ENCODE measurements around the gene PGAP3. TPM values are rescaled to one million over a fixed set of nuclear protein-coding genes. Genes with fewer than 3 reads are reported as not detected.

The PGAP3 gene
- total RNA-seq, 6 donors from 2014 or later = 15.2 to 64.0 (median 27.9) TPM

GRCh38 chr17:39650121-39650579 is 37.7 kb downstream of the PGAP3 start:
- Histone ChIP-seq H3K27ac (peak overlapping the region in 1 of 4 donors; percentile 90), H3K9me3 (no peaks in the 10 kb centered on the region), H3K4me3 (no peak overlapping the region), H3K27me3 (no peaks in the 10 kb centered on the region), H3K4me1 (peaks cover 20 to 40% (median 29%) of the 10 kb centered on the region in 4 donors), H3K36me3 (peaks cover 0 to 9% (median 2%) of the 10 kb centered on the region in 4 donors)
- ATAC-seq (ENCODE audit: low FRiP score in 2 of 2) (no peak), DNase-seq (no peak)
- TF ChIP-seq POLR2AphosphoS5 (IDR thresholded peaks at IDR 0.05) (no peak), POLR2A (IDR thresholded peaks at IDR 0.05) (no peak), CTCF (IDR thresholded peaks at IDR 0.05) (no peak), EP300 (IDR thresholded peaks at IDR 0.05) (no peak)
- WGBS, 2 donors = 87 to 93% methylated on average over 11 of the region's 11 CpGs

GRCh38 chr17:39648616-39649366 is 39.1 kb downstream of the PGAP3 start:
- Histone ChIP-seq H3K4me1 (peaks cover 11 to 39% (median 26%) of the 10 kb centered on the region in 4 donors), H3K27ac (no peak overlapping the region), H3K4me3 (no peak overlapping the region), H3K27me3 (no peaks in the 10 kb centered on the region), H3K9me3 (no peaks in the 10 kb centered on the region), H3K36me3 (peaks cover 0 to 2% (median 0%) of the 10 kb centered on the region in 4 donors)
- DNase-seq (no peak), ATAC-seq (ENCODE audit: low FRiP score in 2 of 2) (no peak)
- WGBS, 2 donors = 87 to 88% methylated on average over 15 of the region's 15 CpGs
- TF ChIP-seq POLR2A (IDR thresholded peaks at IDR 0.05) = no peak
- TF ChIP-seq CTCF (IDR thresholded peaks at IDR 0.05) = no peak

GRCh38 chr17:39647256-39647655 is 40.6 kb downstream of the PGAP3 start:
- Histone ChIP-seq H3K36me3 (peaks cover 0 to 2% (median 0%) of the 10 kb centered on the region in 4 donors), H3K4me3 (no peak overlapping the region), H3K27me3 (no peaks in the 10 kb centered on the region), H3K27ac (no peak overlapping the region), H3K9me3 (no peaks in the 10 kb centered on the region), H3K4me1 (peaks cover 19 to 40% (median 27%) of the 10 kb centered on the region in 4 donors)
- no peak for DNase-seq
- ATAC-seq (ENCODE audit: low FRiP score in 2 of 2) = peak in 1 of 2 donors; percentile 35
- TF ChIP-seq CTCF (IDR thresholded peaks at IDR 0.05) (no peak), POLR2A (IDR thresholded peaks at IDR 0.05) (no peak), EP300 (IDR thresholded peaks at IDR 0.05) (no peak), POLR2AphosphoS5 (IDR thresholded peaks at IDR 0.05) (no peak)
- WGBS, 2 donors = 73 to 85% methylated on average over 2 to 5 of the region's 5 CpGs

GRCh38 chr17:39643271-39643670 is 44.6 kb downstream of the PGAP3 start:
- H3K36me3 ChIP-seq = peaks cover 0 to 2% (median 0%) of the 10 kb centered on the region in 4 donors
- H3K27ac ChIP-seq = no peak overlapping the region
- H3K4me3 ChIP-seq = no peak overlapping the region
- no peaks in the 10 kb centered on the region for H3K27me3 ChIP-seq
- 63 to 76% methylated on average over 2 to 4 of the region's 4 CpGs for WGBS, 2 donors
- TF ChIP-seq EP300 (IDR thresholded peaks at IDR 0.05) = no peak
- DNase-seq (no peak), ATAC-seq (ENCODE audit: low FRiP score in 2 of 2) (peak in 1 of 2 donors; percentile 21)
- peaks cover 50 to 73% (median 57%) of the 10 kb centered on the region in 4 donors for H3K4me1 ChIP-seq
- no peaks in the 10 kb centered on the region for H3K9me3 ChIP-seq

GRCh38 chr17:39642291-39643074 is 45.4 kb downstream of the PGAP3 start:
- Histone ChIP-seq H3K4me3 (no peak overlapping the region), H3K27me3 (no peaks in the 10 kb centered on the region), H3K9me3 (no peaks in the 10 kb centered on the region), H3K4me1 (peaks cover 57 to 79% (median 63%) of the 10 kb centered on the region in 4 donors), H3K36me3 (peaks cover 0 to 2% (median 0%) of the 10 kb centered on the region in 4 donors), H3K27ac (peak overlapping the region in 2 of 4 donors; percentile 5 to 46)
- TF ChIP-seq POLR2AphosphoS5 (IDR thresholded peaks at IDR 0.05) = no peak
- TF ChIP-seq EP300 (IDR thresholded peaks at IDR 0.05) = no peak
- TF ChIP-seq POLR2A (IDR thresholded peaks at IDR 0.05) = no peak
- no peak for TF ChIP-seq CTCF (IDR thresholded peaks at IDR 0.05)
- DNase-seq (no peak), ATAC-seq (ENCODE audit: low FRiP score in 2 of 2) (peak; percentile 4 to 14)
- 71 to 73% methylated on average over 9 of the region's 9 CpGs for WGBS, 2 donors

Data from upper lobe of left lung (tissue), 6 donors.